Keratinocyte (primary cell): ENCODE data around the gene HAUS2. TPM values are rescaled to one million over a fixed set of nuclear protein-coding genes. Genes with fewer than 3 reads are reported as not detected.

Experiments used
- DNase-seq: peaks from one replicate; pipeline ENCODE4 v3.0.0-alpha.2; 2011; ENCODE audit warnings: low read depth, missing footprints, low spot score
- FAIRE-seq: peaks from 2 replicates; lab custom pipeline; 2011; peaks lifted over from hg19 to GRCh38; lab: Jason Lieb, UNC
- H2AFZ ChIP-seq: 2 replicates; pipeline ENCODE4 v1.6.0; 2012; ENCODE audit warnings: low read length, control low read depth, inconsistent platforms; ENCODE audit not compliant: control insufficient read depth
- H3K27ac ChIP-seq: 2 replicates; pipeline ENCODE4 v1.5.1; 2011; ENCODE audit warnings: low read length; ENCODE audit not compliant: control insufficient read depth, insufficient read depth
- H3K27me3 ChIP-seq: 3 replicates; pipeline ENCODE4 v1.6.0; 2011; ENCODE audit warnings: low read length; ENCODE audit not compliant: control insufficient read depth, insufficient read depth; ENCODE audit errors: extremely low read depth
- H3K36me3 ChIP-seq, 2 experiments: 2 replicates in 1 of 2; 3 replicates in 1 of 2; pipeline ENCODE4 v1.5.1; 2011; ENCODE audit warnings: low read length in 2 of 2, mild to moderate bottlenecking in 1 of 2; ENCODE audit not compliant: control insufficient read depth in 2 of 2, insufficient read depth in 2 of 2; ENCODE audit errors: extremely low read depth in 1 of 2
- H3K4me1 ChIP-seq: 3 replicates; pipeline ENCODE4 v1.5.1; 2011; ENCODE audit warnings: low read length; ENCODE audit not compliant: control insufficient read depth, insufficient read depth; ENCODE audit errors: extremely low read depth
- H3K4me2 ChIP-seq: 3 replicates; pipeline ENCODE4 v1.6.0; 2011; ENCODE audit warnings: low read depth, low read length; ENCODE audit not compliant: control insufficient read depth, insufficient read depth; ENCODE audit errors: extremely low read depth
- H3K4me3 ChIP-seq, 3 experiments: fragments of 200-600 bp in 1 of 3; sonication (generic) in 1 of 3; 2 replicates in 2 of 3; 3 replicates in 1 of 3; pipeline ENCODE4 v1.5.1; 2011 to 2016; ENCODE audit warnings: low read length in 3 of 3, mild to moderate bottlenecking in 3 of 3, control low read depth in 2 of 3, inconsistent platforms in 1 of 3, low read depth in 1 of 3, mixed read lengths in 1 of 3, mixed run types in 1 of 3, moderate library complexity in 1 of 3; ENCODE audit not compliant: control insufficient read depth in 2 of 3, insufficient read depth in 2 of 3; ENCODE audit errors: extremely low read depth in 1 of 3
- H3K79me2 ChIP-seq: 2 replicates; pipeline ENCODE4 v1.6.0; 2012; ENCODE audit warnings: low read length; ENCODE audit not compliant: control insufficient read depth, insufficient read depth
- H3K9ac ChIP-seq: 3 replicates; pipeline ENCODE4 v1.6.0; 2011; ENCODE audit warnings: low read length; ENCODE audit not compliant: control insufficient read depth, insufficient read depth; ENCODE audit errors: extremely low read depth
- H3K9me1 ChIP-seq: 3 replicates; pipeline ENCODE4 v1.6.0; 2011; ENCODE audit warnings: low read length; ENCODE audit not compliant: control insufficient read depth, insufficient read depth; ENCODE audit errors: extremely low read depth
- H3K9me3 ChIP-seq: 2 replicates; pipeline ENCODE4 v1.5.1; 2012; ENCODE audit warnings: low read depth, low read length; ENCODE audit not compliant: control insufficient read depth
- H4K20me1 ChIP-seq: 3 replicates; pipeline ENCODE4 v1.6.0; 2011; ENCODE audit warnings: low read length; ENCODE audit not compliant: control insufficient read depth, insufficient read depth; ENCODE audit errors: extremely low read depth
- EZH2 ChIP-seq: IDR thresholded peaks from one replicate; pipeline ENCODE4 v1.6.1; 2012; ENCODE audit warnings: inconsistent platforms, mild to moderate bottlenecking, low read length, moderate library complexity
- dilution Hi-C: fragments of 300-500 bp; cut with MboI; formaldehyde crosslinking; loops from one replicate; pipeline ENCODE4 v1.7.0; 2020; ENCODE audit warnings: low sequenced_read_pairs; ENCODE audit not compliant: extremely low pct_ligation_motif_present
- polyA plus RNA-seq, 5 experiments: library from polyadenylated mRNA; depleted of rRNA in 3 of 5; stranded (reverse) in 3 of 5; stranded (forward) in 1 of 5; unstranded in 1 of 5; fragments of >200 nt; gene quantifications; 1 replicate in 1 of 5; 2 replicates in 3 of 5; 3 replicates in 1 of 5; pipeline versions ENCODE4 v1.2.1 to v1.2.3, GENCODE V29; 2011 to 2012; ENCODE audit warnings: missing spikeins in 2 of 5, low read depth in 1 of 5, low replicate concordance in 1 of 5
- TF ChIP-seq, protein P1 (sequence below), 3 experiments: IDR thresholded peaks in 1 of 3; conservative IDR thresholded peaks in 1 of 3; optimal IDR thresholded peaks in 1 of 3; 2 replicates in 2 of 3; 3 replicates in 1 of 3; pipeline versions ENCODE3 to v1.5.1; 2011; ENCODE audit warnings: low read length in 3 of 3, mild to moderate bottlenecking in 3 of 3, moderate library complexity in 2 of 3, control low read depth in 1 of 3, inconsistent platforms in 1 of 3; ENCODE audit not compliant: insufficient read depth in 2 of 3; ENCODE audit errors: extremely low read depth in 1 of 3

HAUS2 gene
- polyA plus RNA-seq, 1 donor (not counting 4 experiments of a cell fraction or from before 2014, with no cell fraction given), result 36.3 TPM

DNA sequence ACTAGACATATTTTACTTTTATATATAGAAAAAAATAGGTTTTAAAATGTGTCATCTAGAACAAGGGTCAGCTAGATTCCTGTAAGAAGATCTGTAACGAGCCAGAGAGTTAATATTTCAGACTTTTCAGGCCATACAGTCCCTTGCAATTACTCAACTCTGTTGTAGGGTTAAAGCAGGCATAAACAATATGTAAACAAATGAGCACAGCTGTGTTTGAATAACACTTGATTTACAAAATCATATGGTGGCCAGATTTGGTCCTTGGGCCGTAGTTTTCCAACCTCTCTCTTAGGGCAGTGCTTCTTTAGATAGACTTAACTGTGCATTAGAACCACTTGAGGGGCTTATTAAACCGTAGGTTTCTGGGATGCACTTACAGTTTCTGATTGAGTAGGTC is 19.7 kb upstream of the HAUS2 start:
- Histone ChIP-seq H3K4me3 (no peak overlapping the region), H3K79me2 (no peaks in the 10 kb centered on the region), H3K27me3 (no peaks in the 10 kb centered on the region), H3K9ac (no peak overlapping the region), H3K9me1 (no peaks in the 10 kb centered on the region), H4K20me1 (no peaks in the 10 kb centered on the region), H3K4me1 (no peaks in the 10 kb centered on the region), H3K9me3 (no peaks in the 10 kb centered on the region), H3K27ac (no peak overlapping the region), H3K36me3 (peaks cover 9 to 11% of the 10 kb centered on the region in 2 experiments), H2AFZ (no peak overlapping the region), H3K4me2 (no peak overlapping the region)
- no peak for FAIRE-seq
- DNase-seq, result no peak
- TF ChIP-seq EZH2, result no peak
- TF ChIP-seq, protein P1, sequence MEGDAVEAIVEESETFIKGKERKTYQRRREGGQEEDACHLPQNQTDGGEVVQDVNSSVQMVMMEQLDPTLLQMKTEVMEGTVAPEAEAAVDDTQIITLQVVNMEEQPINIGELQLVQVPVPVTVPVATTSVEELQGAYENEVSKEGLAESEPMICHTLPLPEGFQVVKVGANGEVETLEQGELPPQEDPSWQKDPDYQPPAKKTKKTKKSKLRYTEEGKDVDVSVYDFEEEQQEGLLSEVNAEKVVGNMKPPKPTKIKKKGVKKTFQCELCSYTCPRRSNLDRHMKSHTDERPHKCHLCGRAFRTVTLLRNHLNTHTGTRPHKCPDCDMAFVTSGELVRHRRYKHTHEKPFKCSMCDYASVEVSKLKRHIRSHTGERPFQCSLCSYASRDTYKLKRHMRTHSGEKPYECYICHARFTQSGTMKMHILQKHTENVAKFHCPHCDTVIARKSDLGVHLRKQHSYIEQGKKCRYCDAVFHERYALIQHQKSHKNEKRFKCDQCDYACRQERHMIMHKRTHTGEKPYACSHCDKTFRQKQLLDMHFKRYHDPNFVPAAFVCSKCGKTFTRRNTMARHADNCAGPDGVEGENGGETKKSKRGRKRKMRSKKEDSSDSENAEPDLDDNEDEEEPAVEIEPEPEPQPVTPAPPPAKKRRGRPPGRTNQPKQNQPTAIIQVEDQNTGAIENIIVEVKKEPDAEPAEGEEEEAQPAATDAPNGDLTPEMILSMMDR (optimal IDR thresholded peaks at IDR 0.05 in 1 of 3, IDR thresholded peaks at IDR 0.05 in 1 of 3, conservative IDR thresholded peaks at IDR 0.05 in 1 of 3; ENCODE audit: extremely low read depth in 1 of 3, insufficient read depth in 2 of 3, low read length in 3 of 3), result no peak
- dilution Hi-C loops, result no loop called here

DNA sequence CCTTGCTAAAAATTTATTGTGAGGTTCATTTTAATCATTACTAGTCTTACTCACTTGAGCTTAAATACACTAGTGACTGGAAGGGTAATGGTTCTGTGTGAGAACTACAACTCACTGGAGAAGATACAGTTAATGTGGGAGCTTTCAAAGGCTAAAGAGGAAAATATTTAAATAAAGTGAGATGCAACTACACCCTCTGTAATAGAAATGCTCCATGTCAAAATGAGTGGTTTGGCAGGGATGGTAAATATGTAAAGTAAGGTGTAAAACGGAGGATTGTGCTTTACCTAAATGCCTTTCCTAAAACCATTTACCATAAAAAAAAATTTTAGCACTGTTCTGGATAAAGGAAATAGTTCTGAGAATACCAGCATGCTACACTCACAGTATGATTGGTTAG is 15.4 kb upstream of the HAUS2 start:
- Histone ChIP-seq H3K4me2 (no peak overlapping the region), H3K36me3 (peaks cover 11% of the 10 kb centered on the region in 2 experiments), H4K20me1 (no peaks in the 10 kb centered on the region), H3K9me1 (no peaks in the 10 kb centered on the region), H3K9me3 (no peaks in the 10 kb centered on the region), H3K27ac (no peak overlapping the region), H3K9ac (no peak overlapping the region), H3K27me3 (no peaks in the 10 kb centered on the region), H3K4me3 (no peak overlapping the region), H2AFZ (no peak overlapping the region), H3K79me2 (no peaks in the 10 kb centered on the region), H3K4me1 (no peaks in the 10 kb centered on the region)
- DNase-seq (no peak), FAIRE-seq (no peak)
- TF ChIP-seq, protein P1 (optimal IDR thresholded peaks at IDR 0.05 in 1 of 3, IDR thresholded peaks at IDR 0.05 in 1 of 3, conservative IDR thresholded peaks at IDR 0.05 in 1 of 3; ENCODE audit: extremely low read depth in 1 of 3, insufficient read depth in 2 of 3, low read length in 3 of 3), result no peak
- no peak for TF ChIP-seq EZH2
- dilution Hi-C loops, result no loop called here
